Transverse colon (tissue), 4 donors: ENCODE measurements around the gene ARHGEF37. TPM values are rescaled to one million over a fixed set of nuclear protein-coding genes. Genes with fewer than 3 reads are reported as not detected.

Source experiments
- DNase-seq: peaks from one replicate; pipeline ENCODE4 v3.0.0-alpha.2; 2019
- H3K27ac ChIP-seq, 4 donors: fragments of 200-600 bp; sonication (generic); 2 replicates each; pipeline ENCODE4 v1.5.1; 2016 to 2018; ENCODE audit warnings: inconsistent platforms in 4 of 4
- H3K27me3 ChIP-seq: fragments of 200-600 bp; sonication (generic); 2 replicates; pipeline ENCODE4 v1.5.1; 2017; ENCODE audit warnings: inconsistent platforms
- H3K36me3 ChIP-seq, 4 donors: fragments of 200-600 bp; sonication (generic); 2 replicates each; pipeline ENCODE4 v1.5.1; 2017 to 2019; ENCODE audit warnings: inconsistent platforms in 4 of 4
- H3K4me1 ChIP-seq, 4 donors: fragments of 200-600 bp; sonication (generic); 2 replicates each; pipeline ENCODE4 v1.5.1; 2017 to 2020; ENCODE audit warnings: inconsistent platforms in 4 of 4
- H3K4me3 ChIP-seq, 4 donors: fragments of 200-600 bp; sonication (generic); 1 replicate in 1 of 4; 2 replicates in 3 of 4; pipeline versions ENCODE4 v1.5.1 to v1.6.1; 2017 to 2019; ENCODE audit warnings: inconsistent platforms in 4 of 4
- H3K9me3 ChIP-seq, 2 donors: fragments of 200-600 bp; sonication (generic); 2 replicates each; pipeline ENCODE4 v1.5.1; 2017 to 2019; ENCODE audit warnings: inconsistent platforms in 2 of 2
- EP300 ChIP-seq: sonication (generic); formaldehyde crosslinking; IDR thresholded peaks from one replicate; pipeline ENCODE4 v1.6.1; 2017; ENCODE audit warnings: antibody characterized with exemption, low read depth
- POLR2A ChIP-seq: fragments of 450-650 bp; IDR thresholded peaks from one replicate; pipeline ENCODE4 v1.6.1; 2016; ENCODE audit warnings: antibody characterized with exemption, mild to moderate bottlenecking, moderate library complexity
- POLR2AphosphoS5 ChIP-seq, 3 donors: sonication (generic); formaldehyde crosslinking; IDR thresholded peaks; one replicate each; pipeline ENCODE4 v1.6.1; 2016; ENCODE audit warnings: antibody characterized with exemption in 3 of 3
- WGBS, 2 donors: methylation state at CpG; one replicate each; pipeline ENCODE4 v1.1.5; 2018; ENCODE audit warnings: low coverage in 1 of 2; 5-methylcytosine and 5-hydroxymethylcytosine counted together
- in situ Hi-C, 4 donors: fragments of 200-750 bp; cut with MboI; loops; one replicate each; pipeline versions ENCODE4 v1.15.0 to v1.15.1; 2017; ENCODE audit warnings: low sequenced_read_pairs in 3 of 4, low pct_ligation_motif_present in 1 of 4, low pct_unique_long_range_greater_than_20kb in 1 of 4
- intact Hi-C: fragments of 100-400 bp; cut with DNase I; formaldehyde crosslinking; loops from one replicate; pipeline ENCODE4 v1.15.1; 2023; ENCODE audit warnings: low total_unique reads
- total RNA-seq, 4 donors: library from RNA; depleted of rRNA; stranded (reverse); fragments of >200 nt; gene quantifications; one replicate each; pipeline ENCODE4 v1.1.0, GENCODE V29; 2016
- TF ChIP-seq, protein P1 (sequence below), 5 experiments: fragments of 200-600 bp in 3 of 5; fragments of 450-650 bp in 2 of 5; sonication (generic) in 3 of 5; IDR thresholded peaks; 1 replicate in 2 of 5; 2 replicates in 3 of 5; pipeline ENCODE4 v1.5.1; 2016 to 2017; ENCODE audit warnings: antibody characterized with exemption in 5 of 5, inconsistent platforms in 3 of 5, mild to moderate bottlenecking in 2 of 5, moderate library complexity in 1 of 5

Gene ARHGEF37
- total RNA-seq, 4 donors from 2014 or later = 14.2 to 27.5 (median 21.7) TPM

DNA sequence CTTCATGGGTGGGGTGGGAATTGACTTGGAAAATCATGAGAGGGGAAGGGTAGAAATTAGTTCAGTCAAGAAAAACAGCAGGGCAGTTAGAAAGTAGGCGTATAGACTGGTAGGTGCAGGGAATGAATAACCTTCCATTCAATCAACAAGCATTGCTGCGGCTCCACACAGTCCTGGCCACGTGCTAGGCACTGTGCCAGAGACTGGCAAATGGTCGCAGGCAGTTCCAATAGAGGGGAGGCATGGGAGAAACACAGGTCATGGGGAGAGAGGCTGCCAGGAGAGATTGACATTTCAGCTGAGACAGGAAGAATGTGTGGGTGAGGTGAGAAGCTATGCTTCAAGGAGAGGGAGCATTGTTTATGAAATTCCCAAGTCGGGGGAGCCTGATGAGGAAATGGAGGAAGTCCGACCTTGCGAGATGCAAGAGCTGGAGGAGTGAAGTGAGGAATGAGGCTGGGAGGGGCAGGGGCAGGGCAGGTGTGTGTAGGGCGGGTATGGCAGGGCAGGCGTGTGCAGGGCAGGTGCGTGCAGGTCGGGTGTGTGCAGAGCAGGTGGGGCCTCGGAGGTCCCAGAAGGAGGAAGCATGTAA is 94.4 kb downstream of the ARHGEF37 start:
- intact Hi-C loops (no loop called here), in situ Hi-C loops (no loop called here)
- TF ChIP-seq POLR2AphosphoS5 (IDR thresholded peaks at IDR 0.05) (peak in 2 of 3 donors; percentile 65 to 68), POLR2A (peak; percentile 64)
- TF ChIP-seq, protein P1, sequence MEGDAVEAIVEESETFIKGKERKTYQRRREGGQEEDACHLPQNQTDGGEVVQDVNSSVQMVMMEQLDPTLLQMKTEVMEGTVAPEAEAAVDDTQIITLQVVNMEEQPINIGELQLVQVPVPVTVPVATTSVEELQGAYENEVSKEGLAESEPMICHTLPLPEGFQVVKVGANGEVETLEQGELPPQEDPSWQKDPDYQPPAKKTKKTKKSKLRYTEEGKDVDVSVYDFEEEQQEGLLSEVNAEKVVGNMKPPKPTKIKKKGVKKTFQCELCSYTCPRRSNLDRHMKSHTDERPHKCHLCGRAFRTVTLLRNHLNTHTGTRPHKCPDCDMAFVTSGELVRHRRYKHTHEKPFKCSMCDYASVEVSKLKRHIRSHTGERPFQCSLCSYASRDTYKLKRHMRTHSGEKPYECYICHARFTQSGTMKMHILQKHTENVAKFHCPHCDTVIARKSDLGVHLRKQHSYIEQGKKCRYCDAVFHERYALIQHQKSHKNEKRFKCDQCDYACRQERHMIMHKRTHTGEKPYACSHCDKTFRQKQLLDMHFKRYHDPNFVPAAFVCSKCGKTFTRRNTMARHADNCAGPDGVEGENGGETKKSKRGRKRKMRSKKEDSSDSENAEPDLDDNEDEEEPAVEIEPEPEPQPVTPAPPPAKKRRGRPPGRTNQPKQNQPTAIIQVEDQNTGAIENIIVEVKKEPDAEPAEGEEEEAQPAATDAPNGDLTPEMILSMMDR (IDR thresholded peaks at IDR 0.05) = no peak
- H3K36me3 ChIP-seq = no peaks in the 10 kb centered on the region
- H3K27ac ChIP-seq = peak overlapping the region; percentile 81 to 87 (median 84)
- H3K4me1 ChIP-seq = peaks cover 4 to 46% (median 35%) of the 10 kb centered on the region in 4 donors
- 21 to 32% methylated on average over 11 to 12 of the region's 12 CpGs for WGBS, 2 donors
- no peak overlapping the region for H3K4me3 ChIP-seq
- no peaks in the 10 kb centered on the region for H3K27me3 ChIP-seq
- peak; percentile 90 for DNase-seq
- no peaks in the 10 kb centered on the region for H3K9me3 ChIP-seq

DNA sequence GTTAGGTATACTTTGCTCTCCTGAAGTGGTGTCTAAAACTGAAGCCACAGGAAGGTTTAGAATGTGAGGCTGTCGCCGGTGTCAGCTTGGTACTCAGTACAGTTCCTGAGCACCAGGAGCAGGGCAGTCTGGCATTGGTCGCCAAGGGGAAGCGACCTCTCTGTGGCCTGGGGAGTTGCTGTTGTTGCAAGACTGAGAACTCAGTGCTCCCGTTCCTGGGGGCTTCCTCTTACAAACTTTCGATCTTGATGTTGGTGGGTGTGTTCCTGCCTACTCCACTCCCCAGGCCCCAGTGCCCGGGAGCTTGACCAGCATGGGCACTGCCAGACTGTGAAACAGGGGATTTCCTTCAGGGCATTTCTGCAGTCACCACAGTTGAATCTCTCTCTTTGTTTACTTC is 96.4 kb downstream of the ARHGEF37 start:
- in situ Hi-C loops (no loop called here), intact Hi-C loops (no loop called here)
- no peaks in the 10 kb centered on the region for H3K36me3 ChIP-seq
- H3K4me3 ChIP-seq = no peak overlapping the region
- H3K9me3 ChIP-seq = no peaks in the 10 kb centered on the region
- peaks cover 1 to 34% (median 26%) of the 10 kb centered on the region in 4 donors for H3K4me1 ChIP-seq
- TF ChIP-seq POLR2AphosphoS5 (IDR thresholded peaks at IDR 0.05) (no peak), POLR2A (no peak), EP300 (no peak)
- TF ChIP-seq, protein P1 (IDR thresholded peaks at IDR 0.05) = no peak
- no peak overlapping the region for H3K27ac ChIP-seq
- no peaks in the 10 kb centered on the region for H3K27me3 ChIP-seq
- peak; percentile 34 for DNase-seq
- WGBS, 2 donors = 77 to 80% methylated on average over 3 to 7 of the region's 7 CpGs

DNA sequence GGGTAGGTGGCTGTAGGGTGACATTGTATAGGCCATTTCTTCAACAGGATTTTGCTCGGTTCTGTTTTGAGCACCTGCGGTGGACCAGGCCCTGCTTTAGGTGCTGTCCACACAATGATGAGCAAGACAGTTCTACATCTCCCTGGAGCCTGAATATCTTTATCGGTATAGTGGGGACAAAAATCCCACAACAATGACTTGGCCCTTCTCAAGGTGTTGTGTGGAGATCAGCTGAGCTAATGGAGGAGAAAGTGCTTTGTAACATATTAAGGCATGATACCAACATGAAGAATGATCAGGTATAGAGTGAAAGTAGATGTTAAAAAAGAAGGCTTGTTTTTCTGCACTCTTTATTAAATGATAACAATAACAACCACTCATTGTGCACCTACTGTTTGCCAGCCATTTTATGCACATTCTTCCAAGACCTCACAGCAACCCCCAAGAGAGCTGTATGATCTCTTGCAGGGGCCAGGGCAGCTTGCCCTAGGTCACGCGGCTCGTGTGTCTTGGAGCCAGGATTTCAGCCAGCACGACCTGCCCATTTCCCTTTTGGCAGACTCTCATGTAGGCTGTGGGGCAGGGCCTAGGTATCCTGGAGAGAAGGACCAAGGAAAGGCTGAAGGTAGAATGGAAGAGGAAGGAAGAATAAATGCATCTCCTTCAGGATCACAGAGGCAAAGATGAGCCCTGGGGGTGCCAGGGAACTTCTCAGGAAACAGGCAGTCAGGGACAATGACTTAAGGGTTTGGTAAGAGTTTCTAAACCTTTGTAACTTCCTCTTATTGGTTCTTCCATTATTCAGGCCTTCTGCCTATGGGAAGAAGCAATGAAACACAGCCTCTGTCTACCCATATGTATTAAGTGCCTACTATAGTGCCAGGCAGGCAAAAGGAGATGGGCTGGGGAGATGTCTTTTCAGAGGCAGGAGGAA is 98.8 kb downstream of the ARHGEF37 start:
- intact Hi-C loops (no loop called here), in situ Hi-C loops (no loop called here)
- DNase-seq = no peak
- Histone ChIP-seq H3K36me3 (no peaks in the 10 kb centered on the region), H3K27me3 (no peaks in the 10 kb centered on the region), H3K4me3 (no peak overlapping the region), H3K4me1 (peaks cover 0 to 13% (median 10%) of the 10 kb centered on the region in 4 donors), H3K9me3 (no peaks in the 10 kb centered on the region), H3K27ac (peak overlapping the region in 1 of 4 donors; percentile 37)
- no peak for TF ChIP-seq POLR2A
- no peak for TF ChIP-seq POLR2AphosphoS5 (IDR thresholded peaks at IDR 0.05)
- WGBS, 2 donors = 76 to 92% methylated on average over 2 to 7 of the region's 7 CpGs

DNA sequence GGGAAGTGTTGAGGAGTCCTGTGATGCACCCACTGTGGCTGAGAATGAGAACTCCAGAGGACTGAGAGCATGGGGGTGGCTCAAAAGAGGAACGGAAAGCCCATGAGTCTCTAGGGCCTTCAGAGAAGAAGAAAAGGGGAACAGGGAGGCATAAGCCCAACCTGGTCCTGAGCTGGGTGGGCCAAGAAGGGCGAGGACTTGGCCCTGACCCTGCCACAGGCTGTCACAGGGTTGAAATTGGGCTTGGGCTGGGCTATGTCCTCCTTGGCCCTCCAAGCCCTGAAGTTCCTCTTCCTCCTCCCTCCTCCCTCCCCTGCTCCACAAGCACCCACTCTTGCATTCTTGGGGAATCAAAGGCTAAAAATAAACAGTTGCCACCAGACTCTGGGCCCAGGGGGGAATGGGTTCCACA is 99.5 kb downstream of the ARHGEF37 start:
- H3K36me3 ChIP-seq = no peaks in the 10 kb centered on the region
- H3K27ac ChIP-seq = peak overlapping the region in 1 of 4 donors; percentile 37
- intact Hi-C loops = no loop called here
- H3K4me1 ChIP-seq = peaks cover 0 to 9% (median 5%) of the 10 kb centered on the region in 4 donors
- H3K9me3 ChIP-seq = no peaks in the 10 kb centered on the region
- H3K4me3 ChIP-seq = no peak overlapping the region
- H3K27me3 ChIP-seq = no peaks in the 10 kb centered on the region
- DNase-seq = peak; percentile 26
- 67 to 76% methylated on average over 2 of the region's 2 CpGs for WGBS, 2 donors
- in situ Hi-C loops = no loop called here
- TF ChIP-seq EP300 (no peak), POLR2AphosphoS5 (IDR thresholded peaks at IDR 0.05) (no peak), POLR2A (no peak)
- TF ChIP-seq, protein P1 (IDR thresholded peaks at IDR 0.05) = no peak
